H1 (cell line): ENCODE data around the gene DLG1. TPM values are rescaled to one million over a fixed set of nuclear protein-coding genes. Genes with fewer than 3 reads are reported as not detected.

ENCODE experiments used
- CTCF ChIA-PET: fragments of 300-600 bp; sonication (Branson Sonifier 250); formaldehyde crosslinking; loops from one replicate; lab custom pipeline; 2021; ENCODE audit not compliant: partially characterized antibody; lab: Charles Lee
- POLR2A ChIA-PET: fragments of 300-600 bp; sonication (Branson Sonifier 250); formaldehyde crosslinking; loops from one replicate; lab custom pipeline; 2021; ENCODE audit warnings: inconsistent platforms; ENCODE audit not compliant: partially characterized antibody; lab: Charles Lee
- DNase-seq, 2 experiments: peaks; one replicate each; pipeline versions ENCODE4 v3.0.0 to v3.0.0-alpha.2; 2010 to 2022; ENCODE audit warnings: low spot score in 2 of 2, low read depth in 1 of 2, mixed read lengths in 1 of 2
- FAIRE-seq: peaks from 2 replicates; lab custom pipeline; 2011; peaks lifted over from hg19 to GRCh38; lab: Jason Lieb, UNC
- H2AFZ ChIP-seq: 2 replicates; pipeline ENCODE4 v1.8.1; 2012; ENCODE audit warnings: low read length, inconsistent platforms
- H2AK5ac ChIP-seq: 2 replicates; pipeline ENCODE4 v1.6.1; 2013; ENCODE audit warnings: low read depth, low read length
- H2BK120ac ChIP-seq: replicated peaks from 2 replicates; pipeline ENCODE3; 2013; ENCODE audit warnings: low read depth, low read length, inconsistent platforms
- H2BK12ac ChIP-seq: 2 replicates; pipeline ENCODE4 v1.6.1; 2013; ENCODE audit warnings: low read depth, low read length
- H2BK15ac ChIP-seq: 2 replicates; pipeline ENCODE4 v1.6.1; 2013; ENCODE audit warnings: low read length
- H2BK20ac ChIP-seq: 2 replicates; pipeline ENCODE4 v1.6.1; 2013; ENCODE audit warnings: low read length
- H2BK5ac ChIP-seq: 2 replicates; pipeline ENCODE4 v1.6.1; 2013; ENCODE audit warnings: low read depth, low read length
- H3K14ac ChIP-seq: 2 replicates; pipeline ENCODE4 v1.6.1; 2013; ENCODE audit warnings: inconsistent platforms; ENCODE audit not compliant: insufficient read length
- H3K18ac ChIP-seq: 2 replicates; pipeline ENCODE4 v1.6.1; 2013; ENCODE audit warnings: low read length; ENCODE audit errors: extremely low read depth
- H3K23ac ChIP-seq: 2 replicates; pipeline ENCODE4 v1.6.1; 2013; ENCODE audit warnings: inconsistent platforms; ENCODE audit not compliant: insufficient read length
- H3K23me2 ChIP-seq: 2 replicates; pipeline ENCODE4 v1.6.1; 2013; ENCODE audit warnings: low read depth, low read length
- H3K27ac ChIP-seq: 2 replicates; pipeline ENCODE4 v1.6.1; 2011; ENCODE audit warnings: low read depth, low read length, inconsistent platforms
- H3K27me3 ChIP-seq, 4 experiments: replicated peaks in 1 of 4; 1 replicate in 1 of 4; 2 replicates in 3 of 4; pipeline versions ENCODE4 v1.6.1 to v1.8.1; 2011 to 2013; ENCODE audit warnings: low read length in 3 of 4, mild to moderate bottlenecking in 3 of 4, inconsistent platforms in 2 of 4, mixed read lengths in 2 of 4, moderate library complexity in 1 of 4; ENCODE audit not compliant: control insufficient read depth in 3 of 4, insufficient read depth in 3 of 4; ENCODE audit errors: extremely low read depth in 1 of 4
- H3K36me3 ChIP-seq, 4 experiments: 2 replicates each; pipeline versions ENCODE4 v1.6.1 to v1.8.1; 2011 to 2013; ENCODE audit warnings: mild to moderate bottlenecking in 4 of 4, low read length in 3 of 4, moderate library complexity in 2 of 4, control low read depth in 1 of 4, inconsistent platforms in 1 of 4; ENCODE audit not compliant: insufficient read depth in 4 of 4, control insufficient read depth in 2 of 4
- H3K4ac ChIP-seq: replicated peaks from 2 replicates; pipeline ENCODE3; 2013; ENCODE audit warnings: low read length, low read depth, mixed read lengths, inconsistent platforms; ENCODE audit not compliant: insufficient read length
- H3K4me1 ChIP-seq, 4 experiments: replicated peaks in 1 of 4; 1 replicate in 1 of 4; 2 replicates in 3 of 4; pipeline versions ENCODE4 v1.6.1 to v1.8.1; 2011 to 2013; ENCODE audit warnings: low read length in 3 of 4, inconsistent platforms in 2 of 4, mixed read lengths in 1 of 4; ENCODE audit not compliant: insufficient read depth in 4 of 4, control insufficient read depth in 3 of 4
- H3K4me2 ChIP-seq, 2 experiments: 2 replicates each; pipeline versions ENCODE4 v1.6.1 to v1.8.1; 2011 to 2013; ENCODE audit warnings: low read depth in 2 of 2, low read length in 2 of 2, control low read depth in 1 of 2, inconsistent platforms in 1 of 2, mild to moderate bottlenecking in 1 of 2; ENCODE audit not compliant: insufficient read depth in 1 of 2
- H3K4me3 ChIP-seq, 4 experiments: fragments of 200-600, 300-600 bp in 1 of 4; sonication (generic), shearing (Covaris generic), sonication (Bioruptor Twin) in 1 of 4; 2 replicates each; pipeline versions ENCODE4 v1.5.1 to v1.8.1; 2011 to 2016; ENCODE audit warnings: low read length in 4 of 4, low read depth in 3 of 4, control low read depth in 2 of 4, inconsistent platforms in 2 of 4, mild to moderate bottlenecking in 2 of 4, mixed read lengths in 1 of 4, moderate library complexity in 1 of 4; ENCODE audit not compliant: insufficient read depth in 2 of 4; ENCODE audit errors: extremely low read depth in 1 of 4
- H3K56ac ChIP-seq: replicated peaks from 2 replicates; pipeline ENCODE3; 2013; ENCODE audit warnings: low read depth, mild to moderate bottlenecking, mixed read lengths, low read length, inconsistent platforms; ENCODE audit not compliant: insufficient read length
- H3K79me1 ChIP-seq: 2 replicates; pipeline ENCODE4 v1.6.1; 2013; ENCODE audit warnings: low read depth, low read length, control low read depth
- H3K79me2 ChIP-seq, 2 experiments: 2 replicates each; pipeline versions ENCODE4 v1.6.1 to v1.8.1; 2012 to 2013; ENCODE audit warnings: low read length in 2 of 2, mild to moderate bottlenecking in 2 of 2, inconsistent platforms in 1 of 2; ENCODE audit not compliant: insufficient read depth in 2 of 2, control insufficient read depth in 1 of 2
- H3K9ac ChIP-seq, 4 experiments: replicated peaks in 1 of 4; 1 replicate in 1 of 4; 2 replicates in 3 of 4; pipeline versions ENCODE4 v1.6.1 to v1.8.1; 2011 to 2013; ENCODE audit warnings: low read depth in 3 of 4, low read length in 3 of 4, control low read depth in 2 of 4, mild to moderate bottlenecking in 2 of 4, moderate library complexity in 2 of 4, inconsistent platforms in 1 of 4; ENCODE audit errors: extremely low read depth in 1 of 4
- H3K9me3 ChIP-seq, 2 experiments: 2 replicates each; pipeline versions ENCODE4 v1.6.1 to v1.8.1; 2012 to 2013; ENCODE audit warnings: mild to moderate bottlenecking in 2 of 2, moderate library complexity in 2 of 2, control low read depth in 1 of 2, inconsistent platforms in 1 of 2, low read depth in 1 of 2, low read length in 1 of 2, mixed read lengths in 1 of 2; ENCODE audit not compliant: insufficient read depth in 2 of 2
- H4K20me1 ChIP-seq, 2 experiments: replicated peaks in 1 of 2; 2 replicates each; pipeline versions ENCODE3 to v1.8.1; 2011 to 2013; ENCODE audit warnings: inconsistent platforms in 2 of 2, low read length in 2 of 2, mild to moderate bottlenecking in 1 of 2; ENCODE audit not compliant: insufficient read depth in 2 of 2, control insufficient read depth in 1 of 2
- H4K5ac ChIP-seq: 2 replicates; pipeline ENCODE4 v1.6.1; 2013; ENCODE audit warnings: low read length, low read depth, mixed read lengths, inconsistent platforms; ENCODE audit not compliant: insufficient read length
- H4K8ac ChIP-seq: 2 replicates; pipeline ENCODE4 v1.8.0; 2013; ENCODE audit warnings: mild to moderate bottlenecking, moderate library complexity, low read length, inconsistent platforms; ENCODE audit not compliant: insufficient read depth; ENCODE audit errors: extremely low read depth
- H4K91ac ChIP-seq: replicated peaks from 2 replicates; pipeline ENCODE3; 2013; ENCODE audit warnings: low read length, mixed read lengths, inconsistent platforms; ENCODE audit not compliant: insufficient read length
- BACH1 ChIP-seq: IDR thresholded peaks from 2 replicates; pipeline ENCODE4 v1.6.1; 2012; ENCODE audit warnings: low read length, improper control_type of control experiment
- POLR2A ChIP-seq, 2 experiments: IDR thresholded peaks; 1 replicate in 1 of 2; 2 replicates in 1 of 2; pipeline ENCODE4 v1.6.1; 2011; ENCODE audit warnings: low read depth in 2 of 2, low read length in 2 of 2, mild to moderate bottlenecking in 2 of 2; ENCODE audit errors: control extremely low read depth in 1 of 2
- POLR2AphosphoS5 ChIP-seq: IDR thresholded peaks from 2 replicates; pipeline ENCODE4 v1.6.1; 2011; ENCODE audit warnings: low read depth, low read length
- RXRA ChIP-seq: IDR thresholded peaks from 2 replicates; pipeline ENCODE4 v1.6.1; 2011; ENCODE audit warnings: low read depth, mild to moderate bottlenecking, low read length, moderate library complexity; ENCODE audit not compliant: insufficient read depth
- SP4 ChIP-seq: IDR thresholded peaks from 2 replicates; pipeline ENCODE4 v1.6.1; 2012; ENCODE audit warnings: low read length, inconsistent platforms
- WGBS, 2 experiments: shearing (Covaris generic) in 1 of 2; methylation state at CpG; one replicate each; pipeline versions ENCODE4 v1.1.6 to v1.1.7; 2013 to 2015; ENCODE audit warnings: low lambda C conversion rate in 2 of 2, mixed read lengths in 2 of 2, inconsistent platforms in 1 of 2, low coverage in 1 of 2, missing lambda C conversion rate in 1 of 2; ENCODE audit not compliant: insufficient replicate concordance in 2 of 2, insufficient coverage in 1 of 2, insufficient read length in 1 of 2; ENCODE audit errors: extremely low coverage in 1 of 2, missing lambda C conversion rate in 1 of 2; 5-methylcytosine and 5-hydroxymethylcytosine counted together
- polyA plus RNA-seq, 7 experiments: library from polyadenylated mRNA; depleted of rRNA in 3 of 7; stranded (reverse) in 5 of 7; unstranded in 2 of 7; fragments of >200 nt in 5 of 7; fragments of 200-250 nt in 2 of 7; gene quantifications; 1 replicate in 5 of 7; 2 replicates in 1 of 7; 4 replicates in 1 of 7; pipeline versions ENCODE4 v1.2.1 to v1.2.3, GENCODE V29; 2011 to 2013; ENCODE audit warnings: missing spikeins in 2 of 7, mixed read lengths in 2 of 7
- total RNA-seq: library from RNA; stranded (reverse); fragmentation: NEBNext Ultra II Directional; extraction: Animal tissue kit (Norgen Biotek cat#: 25700); gene quantifications from 2 replicates; pipeline ENCODE4 v1.2.1, GENCODE V29; 2021
- TF ChIP-seq, protein P1 (sequence below): IDR thresholded peaks from 2 replicates; pipeline ENCODE4 v1.6.1; 2012; ENCODE audit warnings: inconsistent platforms

Gene DLG1
- total and polyA plus RNA-seq, 2 of the 8 experiments (the other 6 are each of a cell fraction or from before 2014, with no cell fraction given): 13.4 to 78.8 TPM

GRCh38 chr3:197167549-197167948 lies 130.9 kb downstream of the DLG1 start:
- Histone ChIP-seq H3K4me1 (no peaks in the 10 kb centered on the region; a peak in 1 of 7 replicates), H3K27me3 (no peaks in the 10 kb centered on the region), H4K5ac (no peak overlapping the region), H3K56ac (no peak overlapping the region), H3K14ac (no peak overlapping the region), H3K23ac (no peak overlapping the region), H2BK120ac (no peak overlapping the region), H2BK5ac (no peak overlapping the region), H3K23me2 (no peaks in the 10 kb centered on the region), H3K79me1 (peaks cover 3% of the 10 kb centered on the region; the same call in 1 of the 2 replicates), H3K36me3 (no peaks in the 10 kb centered on the region), H3K18ac (no peak overlapping the region), H3K4me2 (no peak overlapping the region), H2AK5ac (no peak overlapping the region), H2BK20ac (no peak overlapping the region), H4K20me1 (peaks cover 2 to 5% of the 10 kb centered on the region in 2 experiments), H3K9ac (no peak overlapping the region), H3K4me3 (no peak overlapping the region), H3K27ac (no peak overlapping the region), H4K8ac (no peak overlapping the region), H2BK12ac (no peak overlapping the region), H2AFZ (no peak overlapping the region), H2BK15ac (no peak overlapping the region), H3K9me3 (no peaks in the 10 kb centered on the region), H3K79me2 (peaks cover 0 to 49% of the 10 kb centered on the region in 2 experiments; a peak in 3 of 4 replicates), H4K91ac (no peak overlapping the region), H3K4ac (no peak overlapping the region)
- WGBS, 2 experiments: 89% methylated on average over 2 of the region's 2 CpGs; no CpG with 5 or more reads in 1 of the 2 experiments
- CTCF ChIA-PET: interaction anchor here (1.5 kb wide), 1 partner anchor 20 kb away, joined by 4 read pairs; no protein-coding TSS in a partner anchor
- DNase-seq (no peak), FAIRE-seq (no peak)
- TF ChIP-seq POLR2A (IDR thresholded peaks at IDR 0.05; ENCODE audit: control extremely low read depth in 1 of 2, low read depth in 2 of 2, low read length in 2 of 2) (no peak), RXRA (no peak), POLR2AphosphoS5 (no peak), BACH1 (no peak), SP4 (no peak)
- TF ChIP-seq, protein P1, sequence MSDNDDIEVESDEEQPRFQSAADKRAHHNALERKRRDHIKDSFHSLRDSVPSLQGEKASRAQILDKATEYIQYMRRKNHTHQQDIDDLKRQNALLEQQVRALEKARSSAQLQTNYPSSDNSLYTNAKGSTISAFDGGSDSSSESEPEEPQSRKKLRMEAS: no peak
- POLR2A ChIA-PET: no interaction called here
